Activated CD4-positive, CD25-positive, alpha-beta regulatory T cell (primary cell): ENCODE measurements around the gene NOXO1.

Source experiments
- DNase-seq, 4 experiments: peaks; one replicate each; lab custom pipeline; 2025; lab: John Stamatoyannopoulos, UW

The NOXO1 gene

GRCh38 chr16:2009791-2010510 lies 28.7 kb upstream of the NOXO1 start, which contains the start of gene ZNF598:
ZNF598 (minus strand) TSS chr16:2009821.
- DNase-seq, result peak; percentile 49 to 73 (median 62)

GRCh38 chr16:2009164-2009711 lies 28.0 kb upstream of the NOXO1 start:
- no peak for DNase-seq

- no peak for DNase-seq
Observed at GRCh38 chr16:2008631-2009163, 27.4 kb upstream of the NOXO1 start.

- no peak for DNase-seq
Observed at GRCh38 chr16:2008009-2008526, 26.8 kb upstream of the NOXO1 start.

- no peak for DNase-seq
Observed at GRCh38 chr16:2007081-2007836, 26.0 kb upstream of the NOXO1 start.

GRCh38 chr16:2006317-2006716 lies 25.0 kb upstream of the NOXO1 start:
- no peak for DNase-seq

GRCh38 chr16:2005646-2006045 lies 24.4 kb upstream of the NOXO1 start:
- no peak for DNase-seq

GRCh38 chr16:2004795-2005517 lies 23.7 kb upstream of the NOXO1 start:
- DNase-seq, result no peak

- peak; percentile 72 to 83 (median 78) for DNase-seq
Observed at GRCh38 chr16:2003827-2004641, 22.8 kb upstream of the NOXO1 start.

- DNase-seq, result no peak
Observed at GRCh38 chr16:2003231-2003826, 22.1 kb upstream of the NOXO1 start.

- no peak for DNase-seq
Observed at GRCh38 chr16:2002406-2003230, 21.3 kb upstream of the NOXO1 start.

GRCh38 chr16:2001456-2002355 lies 20.4 kb upstream of the NOXO1 start:
- no peak for DNase-seq

GRCh38 chr16:2001035-2001434 lies 19.8 kb upstream of the NOXO1 start:
- no peak for DNase-seq

GRCh38 chr16:1999866-2000514 lies 18.7 kb upstream of the NOXO1 start:
- DNase-seq, result no peak

- DNase-seq, result no peak
Observed at GRCh38 chr16:1998852-1999801, 17.9 kb upstream of the NOXO1 start.

GRCh38 chr16:1998360-1998835 lies 17.1 kb upstream of the NOXO1 start:
- DNase-seq, result no peak
